HG03520 (cell line): Measurements from ENCODE around the gene IGFN1.
"Not testable (repeated sequence)": the region's sequence is repeated elsewhere in the genome, so short reads cannot be mapped to it uniquely, and the experiment has no call there.

ENCODE experiments used
- ATAC-seq: cut with Tn5 transposase; IDR thresholded peaks from one replicate; pipeline ENCODE4 v1.9.1; 2021; ENCODE audit warnings: mild to moderate bottlenecking, moderate library complexity; ENCODE audit not compliant: unreplicated experiment

Gene IGFN1

DNA sequence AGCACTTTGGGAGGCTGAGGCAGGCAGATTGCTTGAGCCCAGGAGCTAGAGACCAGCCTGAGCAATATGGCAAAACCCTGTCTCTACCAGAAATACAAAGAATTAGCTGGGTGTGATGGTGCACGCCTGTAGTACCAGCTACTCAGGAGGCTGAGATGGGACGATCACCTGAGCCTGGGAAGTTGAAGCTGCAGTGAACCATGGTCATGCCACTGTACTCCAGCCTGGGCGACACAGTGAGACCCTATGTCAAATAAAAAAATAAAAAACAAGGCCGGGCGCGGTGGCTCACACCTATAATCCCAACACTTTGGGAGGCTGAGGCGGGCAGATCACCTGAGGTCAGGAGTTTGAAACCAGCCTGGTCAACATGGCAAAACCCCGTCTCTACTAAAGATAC, 27.6 kb upstream of the IGFN1 start:
- ATAC-seq = not testable (repeated sequence)

DNA sequence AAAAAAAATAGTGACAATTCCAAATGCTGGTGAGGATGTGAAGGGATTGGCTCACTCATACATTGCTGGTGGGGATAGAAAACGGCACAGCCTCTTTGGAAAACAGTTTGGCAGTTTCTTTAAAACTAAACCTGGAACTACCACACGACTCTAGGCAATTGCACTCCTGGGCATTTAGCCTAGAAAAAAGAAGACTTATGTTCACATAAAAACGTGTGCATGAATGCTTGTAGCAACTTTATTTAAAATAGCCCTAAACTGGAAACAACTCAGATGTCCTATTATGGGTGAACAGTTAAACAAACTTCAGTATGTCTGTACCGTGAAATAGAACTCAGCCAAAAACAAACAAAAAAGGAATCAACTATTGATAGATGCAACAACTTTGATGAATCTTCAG, 26.9 kb upstream of the IGFN1 start:
- no peak for ATAC-seq

DNA sequence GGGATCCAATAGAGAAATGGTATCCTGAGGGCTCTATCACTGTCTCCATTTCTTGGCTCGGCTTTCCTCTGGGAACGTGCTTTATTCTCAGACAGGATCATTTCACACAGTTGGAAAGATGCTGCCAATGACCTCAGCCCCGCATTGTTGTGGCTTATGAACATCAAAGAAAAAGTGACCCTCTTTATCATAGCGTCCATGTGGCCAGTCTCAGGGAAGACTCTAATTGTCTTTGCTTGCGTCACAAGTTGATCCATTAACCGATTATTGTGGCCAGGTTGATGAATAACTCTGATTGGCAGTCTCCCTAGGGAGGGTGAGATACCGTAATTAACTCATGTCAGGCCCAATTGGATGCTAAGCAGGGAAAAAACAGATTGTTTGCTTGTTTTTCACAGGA, 26.0 kb upstream of the IGFN1 start:
- ATAC-seq = no peak

DNA sequence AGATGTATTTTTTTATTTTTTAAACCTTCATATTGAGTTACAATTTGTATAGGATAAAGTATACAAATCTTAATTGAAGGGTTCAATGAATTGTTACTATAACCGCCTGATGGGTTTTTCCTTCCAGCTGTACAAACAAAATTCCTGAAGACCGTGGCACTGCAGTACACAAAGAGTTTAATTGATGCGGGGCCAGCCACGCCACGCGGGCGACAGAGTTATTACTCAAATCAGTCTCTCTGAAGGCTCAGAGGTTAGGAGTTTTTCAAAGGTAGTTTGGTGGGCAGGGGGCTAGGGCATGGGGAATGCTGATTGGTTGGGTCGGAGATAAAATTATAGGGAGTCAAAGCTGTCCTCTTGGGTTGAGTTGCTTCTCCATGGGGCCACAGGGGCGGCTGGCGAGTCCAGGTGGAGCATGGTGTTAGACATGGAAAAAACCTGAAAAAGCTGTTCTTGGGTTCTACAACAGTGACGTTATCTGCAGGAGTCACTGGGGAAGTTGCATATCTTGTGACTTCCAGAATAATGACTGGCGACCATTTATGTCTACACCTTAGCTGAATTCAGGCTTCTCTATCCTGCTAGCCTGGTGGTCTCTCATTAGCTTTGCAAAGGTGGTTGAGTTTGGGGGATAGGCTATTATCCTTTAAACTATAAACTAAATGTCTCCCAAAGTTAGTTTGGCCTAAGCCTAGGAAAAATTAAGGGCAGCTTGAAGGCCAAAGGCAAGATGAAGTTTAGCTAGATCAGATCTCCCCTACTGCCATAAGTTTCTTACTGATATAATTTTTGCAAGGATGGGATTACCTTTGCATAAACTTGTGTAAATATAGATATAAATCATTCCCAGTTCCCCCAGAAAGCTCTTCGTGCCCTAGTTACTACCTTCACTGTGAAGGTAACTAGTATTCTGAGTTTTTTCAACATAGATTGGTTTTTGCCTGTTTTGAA, 23.3 kb upstream of the IGFN1 start:
- ATAC-seq = no peak

DNA sequence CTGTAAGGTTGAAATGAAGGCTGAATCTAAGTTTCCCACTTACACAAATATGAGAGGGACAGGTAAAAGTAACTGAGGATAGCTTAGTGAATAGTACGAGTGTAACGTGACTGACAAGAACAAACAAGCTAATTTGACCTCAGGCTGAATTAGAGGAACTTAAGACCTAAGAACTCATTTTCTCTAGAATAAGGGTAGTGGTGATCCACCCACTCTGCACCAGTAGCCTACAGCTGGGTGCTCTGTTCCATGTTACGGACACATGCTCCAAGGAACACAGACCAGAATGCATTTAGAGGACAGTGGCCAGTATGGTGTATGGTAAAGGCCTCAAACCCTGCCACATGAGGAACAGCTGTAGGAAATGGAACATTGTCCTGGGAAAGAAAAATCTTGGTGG, 21.4 kb upstream of the IGFN1 start:
- no peak for ATAC-seq

DNA sequence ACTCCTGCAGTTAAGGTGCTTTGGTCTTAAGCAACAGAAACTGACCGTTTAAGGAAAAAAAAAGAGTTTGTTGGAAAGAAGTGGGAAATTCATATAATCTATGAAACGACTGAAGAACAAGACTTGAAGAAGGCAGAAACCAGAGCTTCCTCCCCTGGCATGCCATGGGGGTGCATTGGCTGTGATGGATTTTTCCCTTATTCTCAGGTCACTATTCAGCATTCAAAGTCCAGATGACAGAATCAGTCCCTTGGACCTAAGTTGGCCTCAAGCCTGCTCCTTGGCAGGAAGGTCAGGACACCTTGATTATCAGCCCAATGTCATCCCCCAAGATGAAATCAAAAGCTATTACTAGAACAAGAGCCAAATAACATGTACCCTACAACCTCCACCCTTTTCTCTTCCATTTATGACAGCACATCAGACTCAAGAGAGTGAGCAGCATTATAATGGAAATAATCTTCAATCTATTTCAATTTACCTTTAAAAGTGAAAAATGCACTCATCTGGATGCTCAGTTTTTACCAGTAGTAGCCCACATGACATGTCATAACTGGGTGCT, 20.6 kb upstream of the IGFN1 start:
- no peak for ATAC-seq

DNA sequence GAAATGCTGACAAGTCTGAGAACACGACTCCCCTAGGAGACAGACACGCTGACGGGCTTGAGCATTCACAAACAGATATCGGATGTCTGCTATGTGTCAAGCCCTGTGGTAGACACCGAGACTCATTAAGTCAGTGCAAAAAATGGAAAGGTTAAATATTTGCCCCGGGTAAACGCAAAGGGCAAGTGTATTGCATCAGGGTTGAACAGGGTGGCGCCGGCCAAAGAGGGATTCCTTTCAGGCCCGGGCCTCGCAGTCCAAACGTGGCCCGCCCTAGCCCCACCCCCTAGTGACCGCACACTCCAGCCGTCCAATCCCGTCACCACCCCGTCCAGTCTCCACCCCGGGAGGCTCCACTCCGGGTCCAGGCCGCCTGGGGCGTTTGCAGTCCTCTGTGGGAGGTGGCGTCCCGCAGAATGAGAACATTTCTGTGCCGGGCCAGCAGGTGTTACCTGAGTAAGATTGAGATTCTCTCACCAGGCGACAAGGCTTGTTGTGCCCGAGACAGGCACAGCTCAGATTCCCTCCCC, 20.0 kb upstream of the IGFN1 start:
- peak; percentile 92 for ATAC-seq

DNA sequence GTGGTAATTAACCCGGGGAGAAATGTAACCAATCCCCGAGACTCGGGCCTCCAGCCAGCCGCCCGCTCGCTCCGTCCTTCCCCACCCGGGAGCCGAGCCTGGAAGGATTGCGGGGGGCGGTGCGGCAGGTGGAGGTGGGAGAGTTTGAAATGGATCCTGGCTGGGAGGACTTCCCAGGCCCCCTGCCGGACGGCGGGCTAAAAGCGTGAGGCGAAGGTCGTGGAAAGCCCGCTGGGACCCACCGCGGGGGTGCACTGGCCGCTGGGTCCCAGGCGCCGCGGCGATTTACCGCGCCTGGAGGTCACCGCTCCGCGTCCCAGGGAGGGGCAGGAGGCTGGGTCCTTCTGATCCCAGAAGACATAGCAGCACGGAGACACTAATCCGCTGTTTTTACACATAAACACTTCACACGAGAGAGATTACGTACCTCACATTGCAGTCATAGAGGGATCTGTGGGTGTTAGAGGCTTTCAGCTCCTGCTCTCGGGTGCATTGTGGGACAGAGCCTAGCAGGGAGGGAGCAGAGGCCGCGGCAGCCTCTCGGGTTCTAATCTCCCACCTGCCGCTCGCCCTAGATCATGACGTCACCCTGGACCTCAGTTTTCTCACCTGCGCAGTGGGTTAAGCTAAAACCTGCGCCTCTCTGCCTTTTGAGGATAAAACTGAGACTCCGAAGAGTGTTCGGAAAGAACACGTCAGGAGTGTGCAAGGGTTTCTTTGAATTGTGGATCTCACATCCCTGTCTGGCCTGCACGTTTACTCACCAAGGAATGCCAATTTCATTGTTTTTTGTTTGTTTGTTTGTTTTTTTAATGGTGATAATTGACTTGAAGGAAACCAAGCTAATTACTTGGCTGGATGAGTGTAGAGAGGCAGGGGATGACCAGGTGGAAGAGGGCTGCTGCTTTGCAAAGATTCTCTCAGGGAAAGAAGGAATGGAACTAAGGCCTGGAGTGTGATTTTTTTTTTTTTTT, 19.3 kb upstream of the IGFN1 start:
- peak; percentile 33 for ATAC-seq

DNA sequence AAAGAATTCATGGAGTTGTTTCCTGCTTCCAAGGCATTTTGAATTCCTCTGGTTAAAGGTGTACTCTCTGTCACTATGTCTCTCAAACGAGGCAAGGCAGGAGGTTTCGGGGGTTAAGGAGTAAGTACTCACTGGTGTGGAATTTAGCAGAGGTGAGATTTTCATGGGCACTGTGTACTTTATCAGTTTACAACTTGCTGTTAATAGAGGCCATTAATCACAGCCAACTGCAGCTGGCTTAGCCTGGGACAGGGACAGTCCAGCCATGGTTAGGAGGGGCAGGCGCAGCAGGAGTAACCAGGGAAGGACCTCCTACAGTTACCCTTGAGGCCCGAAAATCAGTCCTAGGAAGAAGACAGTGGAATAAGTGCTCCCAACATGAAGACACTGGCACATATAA, 18.3 kb upstream of the IGFN1 start:
- ATAC-seq = no peak

DNA sequence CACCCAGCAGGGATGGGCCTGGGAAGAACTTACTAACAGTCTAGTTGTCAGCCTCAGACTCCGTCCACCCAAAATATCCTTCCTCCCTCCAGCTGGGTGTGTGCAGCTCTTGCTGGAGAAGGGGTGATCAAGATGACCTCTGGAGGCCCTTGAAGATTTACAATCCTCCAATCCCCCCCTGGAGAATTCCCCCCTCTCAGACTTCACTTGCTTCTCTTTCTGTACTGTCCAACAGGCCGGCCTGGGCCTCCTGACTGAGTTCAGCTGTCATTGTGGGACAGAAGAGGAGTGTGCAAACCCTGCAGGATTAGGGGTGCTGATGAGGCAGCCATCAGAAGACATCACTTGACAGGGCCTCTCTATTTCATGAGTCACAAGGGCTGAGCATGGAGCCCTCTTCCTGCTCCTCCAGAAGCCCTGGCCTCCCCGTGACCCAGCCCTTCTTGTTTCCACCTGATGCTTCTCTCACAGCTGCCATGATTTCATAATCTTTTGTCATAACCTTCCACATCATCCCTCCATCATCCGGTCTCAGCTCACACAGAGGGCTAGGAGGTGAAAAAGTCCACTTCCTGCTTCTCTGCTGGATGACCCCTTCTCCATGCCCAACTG, 17.5 kb upstream of the IGFN1 start:
- no peak for ATAC-seq

DNA sequence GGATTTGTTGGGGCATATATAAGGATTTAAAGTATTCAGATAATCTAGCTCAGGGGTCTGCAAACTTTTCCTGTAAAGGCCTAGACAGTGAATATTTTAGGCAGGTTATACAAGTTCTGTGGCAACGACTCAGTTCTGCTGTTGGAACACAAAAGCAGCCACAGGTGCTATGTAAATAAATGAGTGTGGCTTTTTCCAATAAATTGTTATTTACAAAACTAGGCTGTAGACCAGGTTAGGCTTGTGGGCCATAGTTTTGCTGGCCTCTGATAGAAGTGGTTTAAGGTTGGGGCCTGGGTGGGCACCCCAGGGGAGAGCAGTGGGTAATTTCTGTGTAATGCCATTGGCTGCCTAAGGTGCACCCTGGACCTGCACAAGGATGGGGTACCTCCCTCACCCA, 16.9 kb upstream of the IGFN1 start:
- ATAC-seq = no peak

DNA sequence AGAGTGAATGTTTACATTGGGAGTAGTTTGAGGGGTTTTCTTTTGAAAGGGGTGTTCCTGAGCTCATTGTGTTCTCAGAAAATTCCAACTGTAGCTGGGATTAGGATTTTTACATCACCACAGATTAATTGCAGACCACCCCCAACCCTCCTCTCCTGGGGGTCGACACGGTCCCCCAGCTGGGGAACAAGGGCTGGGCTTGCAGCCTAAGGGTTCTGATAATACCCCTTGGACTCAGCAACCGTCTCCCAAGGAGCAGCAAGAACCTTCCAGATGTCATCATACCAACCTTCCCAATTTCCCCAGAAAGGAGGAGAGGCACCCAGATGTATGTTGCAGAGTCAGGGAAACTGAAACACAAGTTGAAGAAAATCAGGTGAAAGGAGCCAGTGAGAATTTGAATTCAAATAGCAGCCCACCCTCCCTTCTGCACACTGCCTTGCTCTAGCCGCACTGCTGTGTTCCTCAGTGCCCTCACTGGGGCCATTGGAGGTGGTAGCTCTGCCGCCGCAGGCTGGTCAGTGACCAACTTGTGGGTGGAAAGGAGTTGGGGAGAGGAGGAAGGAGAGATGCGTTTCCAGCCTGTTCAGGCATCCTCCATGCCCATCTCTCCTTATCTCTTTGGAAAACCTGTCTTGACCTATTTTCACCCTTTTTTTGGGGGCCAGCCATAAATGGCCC, 14.7 kb upstream of the IGFN1 start:
- no peak for ATAC-seq

DNA sequence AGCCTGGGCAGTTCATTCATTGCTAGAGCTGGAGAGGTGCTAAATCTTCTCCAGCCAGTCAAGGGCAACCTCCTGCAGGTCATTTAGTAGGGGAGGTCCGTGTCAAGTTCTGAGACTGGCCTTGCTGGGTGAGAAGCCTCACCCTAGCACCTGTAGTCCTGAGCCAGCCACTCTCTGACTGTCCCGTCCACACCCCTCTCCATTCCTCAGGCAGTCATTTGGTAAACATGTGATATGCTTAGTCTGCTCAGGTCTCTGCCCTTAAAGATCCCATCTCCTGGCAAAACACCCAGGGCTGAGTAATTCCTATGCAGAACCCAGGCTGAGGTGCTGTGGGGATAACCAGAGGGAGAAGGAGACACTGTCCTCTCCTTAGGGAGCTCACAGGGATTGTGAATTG, 13.7 kb upstream of the IGFN1 start:
- no peak for ATAC-seq

DNA sequence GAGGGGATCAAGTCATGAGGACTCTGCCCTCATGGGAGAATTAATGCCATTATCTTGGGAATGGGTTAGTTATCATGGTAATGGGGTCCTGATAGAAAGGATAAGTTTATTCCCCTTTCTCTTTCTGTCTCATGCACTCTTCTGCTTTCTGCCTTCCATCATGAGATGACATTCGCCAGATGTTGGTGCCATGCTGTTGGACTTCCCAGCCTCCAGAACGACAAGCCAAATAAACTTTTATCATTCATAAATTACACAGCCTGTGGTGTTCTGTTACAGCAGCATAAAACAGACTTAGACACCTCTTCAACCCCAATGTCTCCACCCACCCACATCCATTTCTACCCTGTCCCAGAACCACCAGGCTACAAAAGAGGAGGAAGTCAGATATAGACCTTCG, 11.9 kb upstream of the IGFN1 start:
- ATAC-seq = no peak

DNA sequence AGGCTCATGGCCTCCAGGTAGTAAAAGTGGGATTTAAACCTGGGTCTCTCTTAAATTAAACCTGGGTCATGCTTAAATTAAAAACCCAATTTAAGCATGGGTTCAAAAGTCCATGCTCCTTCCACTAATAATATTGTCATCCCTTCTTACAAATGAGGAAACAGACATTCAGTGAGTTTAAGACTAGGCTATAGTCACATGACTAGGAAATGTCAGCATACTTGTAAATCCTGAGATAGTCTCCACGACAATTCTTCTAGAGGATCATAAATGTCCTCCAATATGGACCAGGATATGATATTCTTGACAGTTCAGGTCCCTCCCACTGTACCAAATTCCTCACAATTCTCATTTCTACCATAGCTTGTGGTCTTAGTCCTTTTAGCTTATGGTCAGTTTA, 10.5 kb upstream of the IGFN1 start:
- ATAC-seq = no peak

DNA sequence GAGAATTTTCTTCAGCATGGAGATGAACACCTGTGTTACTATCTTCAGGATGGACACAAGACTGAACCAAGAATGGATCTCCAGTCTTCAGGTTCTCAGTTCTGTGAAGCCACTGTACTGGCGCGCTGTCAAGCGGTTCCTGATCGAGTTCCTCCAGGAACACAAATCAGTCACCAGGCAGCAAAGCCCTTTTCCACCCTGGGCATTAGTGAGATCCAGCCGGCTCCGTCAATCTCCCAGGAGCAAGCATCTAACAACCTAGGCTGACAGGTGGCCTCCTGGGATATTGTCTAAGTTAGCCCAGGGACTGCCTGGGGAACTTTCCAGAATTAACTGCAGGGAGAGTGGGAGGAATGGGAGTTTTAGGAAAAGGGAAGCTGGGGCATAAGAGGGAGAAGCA, 9.7 kb upstream of the IGFN1 start:
- no peak for ATAC-seq

DNA sequence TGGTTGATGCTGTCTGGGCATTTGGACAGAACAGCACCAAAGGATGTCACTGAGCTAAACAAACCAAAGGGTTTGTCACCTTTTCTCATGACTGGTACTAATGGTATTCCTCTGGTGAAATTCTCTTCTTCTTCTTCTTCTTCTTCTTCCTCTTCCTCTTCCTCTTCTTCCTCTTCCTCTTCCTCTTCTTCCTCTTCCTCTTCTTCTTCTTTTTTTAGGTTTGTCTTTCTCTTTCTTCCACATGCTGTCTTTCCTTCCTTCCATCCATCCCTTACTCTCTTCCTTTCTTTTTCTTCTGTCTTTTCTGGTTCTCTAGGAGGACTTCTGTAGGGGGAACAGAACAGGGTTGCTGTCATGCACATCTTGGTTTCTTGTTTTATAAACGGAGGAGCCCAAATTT, 9.3 kb upstream of the IGFN1 start:
- ATAC-seq = no peak

DNA sequence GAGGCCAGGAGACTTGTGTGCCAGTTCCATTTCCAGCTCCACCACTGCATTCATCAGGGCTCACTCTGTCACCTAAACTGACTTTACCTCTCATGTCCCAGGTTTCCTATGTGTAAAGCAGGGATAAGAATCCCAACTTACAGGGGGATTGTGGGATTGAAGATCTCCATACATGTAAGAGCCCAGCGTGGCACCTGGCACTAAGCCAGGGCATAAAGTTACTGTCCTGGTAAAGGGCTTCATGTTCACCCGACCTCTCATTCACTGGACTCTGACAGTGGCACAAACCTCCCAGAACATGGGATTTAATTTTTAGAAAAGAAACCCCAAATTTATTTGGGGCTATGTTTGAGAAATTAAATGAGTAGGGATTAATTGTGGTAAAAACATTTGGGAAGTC, 8.9 kb upstream of the IGFN1 start:
- ATAC-seq = no peak

DNA sequence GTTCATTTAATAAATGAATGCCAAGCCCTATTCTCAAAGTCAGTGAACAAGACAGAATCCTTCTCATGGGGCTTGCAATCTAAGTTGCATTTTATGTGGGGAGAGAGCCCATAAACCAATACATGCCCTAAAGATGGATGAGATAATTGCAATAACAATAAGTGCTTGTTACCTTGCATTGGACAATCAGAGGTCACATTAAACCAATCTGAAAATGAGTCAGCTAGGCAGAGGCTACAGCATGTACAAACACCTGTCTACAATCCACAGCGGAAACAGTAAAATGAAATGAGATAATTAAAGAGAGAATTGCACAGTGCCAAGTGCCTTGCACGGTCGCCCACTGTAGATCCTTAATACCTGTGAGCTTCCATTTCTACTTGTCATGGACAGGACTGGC, 7.4 kb upstream of the IGFN1 start:
- ATAC-seq = no peak

DNA sequence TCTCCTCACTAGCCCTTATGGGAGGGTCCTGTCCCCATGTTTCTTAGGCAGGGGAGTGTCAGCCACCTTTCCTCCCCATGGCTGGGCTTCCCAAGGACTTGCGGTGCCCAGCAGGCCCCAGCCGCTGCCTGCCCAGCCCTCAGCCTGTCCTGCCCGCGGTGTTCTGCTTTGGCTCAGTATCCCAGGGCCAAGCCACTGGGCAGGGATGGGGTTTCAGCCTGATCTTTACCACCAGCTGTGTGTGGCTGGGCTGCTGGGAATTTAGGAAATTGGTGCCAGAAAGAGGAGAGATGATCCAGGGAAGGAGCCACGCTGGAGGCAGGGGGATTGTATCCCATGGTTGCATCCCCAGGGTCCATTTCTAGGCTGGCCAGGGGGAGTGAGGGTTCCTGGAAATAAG, 6.9 kb upstream of the IGFN1 start:
- ATAC-seq = no peak
